ENCODE data around the gene ZNF469.
A peak's percentile ranks its signal among the peaks of the same experiment; 100 is the strongest.
"Not testable (repeated sequence)": the region's sequence is repeated elsewhere in the genome, so short reads cannot be mapped to it uniquely, and the experiment has no call there.

Gene ZNF469

GRCh38 chr16:88407042-88407420 lies 24.3 kb downstream of the ZNF469 start:
- no peak for DNase-seq (ENCODE audit: low read depth)
- no peak overlapping the region for H3K4me3 ChIP-seq (ENCODE audit: low read depth, low read length)
- TF ChIP-seq CTCF (conservative IDR thresholded peaks at IDR 0.05; ENCODE audit: low read depth, low read length), result no peak

DNA sequence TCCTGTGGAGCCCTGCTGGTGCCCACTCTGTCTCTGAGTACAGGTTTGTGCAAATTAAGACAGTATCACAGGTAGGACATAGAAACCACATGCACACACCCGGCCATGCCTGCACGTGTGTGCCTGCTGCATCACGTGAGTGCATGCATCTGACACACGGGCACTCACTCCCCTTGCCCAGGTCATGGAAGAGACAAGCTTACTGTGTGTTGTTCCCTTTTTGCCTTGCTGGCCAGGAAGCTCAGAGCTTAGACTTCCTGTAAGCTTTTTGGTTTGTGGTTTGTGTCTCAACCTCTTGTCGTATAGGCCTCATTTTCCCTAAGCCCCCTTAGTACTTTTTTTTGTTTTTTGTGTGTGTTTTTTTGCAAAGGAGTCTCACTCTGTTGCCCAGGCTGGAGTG lies 25.0 kb downstream of the ZNF469 start:
- H3K4me3 ChIP-seq (ENCODE audit: low read depth, low read length), result no peak overlapping the region
- no peak for TF ChIP-seq CTCF (conservative IDR thresholded peaks at IDR 0.05; ENCODE audit: low read depth, low read length)
- no peak for DNase-seq (ENCODE audit: low read depth)

GRCh38 chr16:88408561-88409142 lies 25.9 kb downstream of the ZNF469 start:
- no peak overlapping the region for H3K4me3 ChIP-seq (ENCODE audit: low read depth, low read length)
- DNase-seq (ENCODE audit: low read depth), result peak; percentile 44
- no peak for TF ChIP-seq CTCF (conservative IDR thresholded peaks at IDR 0.05; ENCODE audit: low read depth, low read length)

GRCh38 chr16:88409296-88410065 lies 26.7 kb downstream of the ZNF469 start:
- no peak for DNase-seq (ENCODE audit: low read depth)

GRCh38 chr16:88410297-88410968 lies 27.7 kb downstream of the ZNF469 start:
- not testable (repeated sequence) for DNase-seq (ENCODE audit: low read depth); H3K4me3 ChIP-seq (ENCODE audit: low read depth, low read length)

More at GRCh38 chr16:88409296-88410065, 26.7 kb downstream of the ZNF469 start:
- TF ChIP-seq CTCF (conservative IDR thresholded peaks at IDR 0.05; ENCODE audit: low read depth, low read length), result no peak
- no peak overlapping the region for H3K4me3 ChIP-seq (ENCODE audit: low read depth, low read length)

DNA sequence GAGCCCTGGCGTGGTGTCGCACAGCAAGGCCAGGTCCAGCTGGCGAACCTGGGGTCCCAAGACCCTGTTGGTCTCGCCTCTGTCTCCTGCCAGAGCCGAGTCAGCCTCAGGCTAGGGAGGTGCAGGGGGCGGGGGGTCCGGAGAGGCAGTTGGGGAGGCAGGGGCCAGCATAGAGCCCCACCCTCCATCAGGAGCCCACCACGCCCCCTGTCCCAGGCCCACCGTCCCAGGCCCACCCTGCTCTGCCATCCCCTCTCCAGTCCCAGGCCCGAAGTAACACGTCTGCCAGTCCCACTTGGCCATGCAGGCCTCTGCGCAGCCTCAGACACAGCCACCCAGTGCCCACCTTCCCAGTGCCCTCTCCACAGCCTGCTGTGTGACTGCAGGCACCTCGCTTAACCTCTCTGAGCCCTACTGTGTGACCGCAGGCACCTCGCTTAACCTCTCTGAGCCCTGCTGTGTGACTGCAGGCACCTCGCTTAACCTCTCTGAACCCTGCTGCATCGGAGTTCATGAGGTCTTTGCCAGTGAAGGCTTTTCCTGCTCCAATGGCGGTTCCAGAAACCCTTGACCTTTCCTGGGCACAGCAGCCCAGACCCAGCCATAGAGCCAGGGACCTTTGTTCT lies 29.3 kb downstream of the ZNF469 start:
- H3K4me3 ChIP-seq (ENCODE audit: low read depth, low read length), result no peak overlapping the region
- no peak for DNase-seq (ENCODE audit: low read depth)
- TF ChIP-seq CTCF (conservative IDR thresholded peaks at IDR 0.05; ENCODE audit: low read depth, low read length), result no peak

DNA sequence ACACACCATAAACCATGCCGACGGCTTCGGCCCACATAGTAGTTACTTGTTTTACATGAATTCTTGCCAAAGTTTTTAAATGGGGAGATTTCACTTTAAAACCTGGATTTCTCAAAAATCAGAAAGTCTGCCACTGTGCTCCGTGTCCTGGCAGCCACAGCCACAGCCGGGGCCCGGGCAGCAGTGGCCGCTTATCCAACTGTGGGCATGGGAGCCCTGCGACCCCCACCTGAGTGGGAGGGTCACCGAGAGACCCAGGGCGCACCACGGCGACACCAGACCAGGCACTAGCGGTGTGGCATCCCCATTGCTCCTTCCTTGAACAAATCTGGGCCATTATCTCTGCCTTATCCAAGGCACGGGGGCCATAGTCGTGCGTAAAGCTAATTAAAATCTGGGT lies 30.0 kb downstream of the ZNF469 start:
- no peak overlapping the region for H3K4me3 ChIP-seq (ENCODE audit: low read depth, low read length)
- TF ChIP-seq CTCF (conservative IDR thresholded peaks at IDR 0.05; ENCODE audit: low read depth, low read length), result no peak
- no peak for DNase-seq (ENCODE audit: low read depth)

Measured in choroid plexus epithelial cell (primary cell).